ENCODE measurements around the gene PLEKHH1. TPM values are rescaled to one million over a fixed set of nuclear protein-coding genes. Genes with fewer than 3 reads are reported as not detected.

Gene PLEKHH1
- total and polyA plus RNA-seq, 2 experiments from 2014 or later: 14.7 to 33.9 TPM

- Mint-ChIP-seq H3K36me3 (ENCODE audit: low read depth) (peaks cover 31% of the 10 kb centered on the region), H3K27ac (no peak overlapping the region), H3K9me3 (no peaks in the 10 kb centered on the region), H3K27me3 (ENCODE audit: insufficient read depth, low read depth, poor library complexity) (peaks cover 4% of the 10 kb centered on the region), H3K4me1 (no peaks in the 10 kb centered on the region; the same call in 2 of the 3 replicates), H3K4me3 (no peak overlapping the region)
- no peak overlapping the region for H3K4me3 ChIP-seq
- TF ChIP-seq, protein P1, sequence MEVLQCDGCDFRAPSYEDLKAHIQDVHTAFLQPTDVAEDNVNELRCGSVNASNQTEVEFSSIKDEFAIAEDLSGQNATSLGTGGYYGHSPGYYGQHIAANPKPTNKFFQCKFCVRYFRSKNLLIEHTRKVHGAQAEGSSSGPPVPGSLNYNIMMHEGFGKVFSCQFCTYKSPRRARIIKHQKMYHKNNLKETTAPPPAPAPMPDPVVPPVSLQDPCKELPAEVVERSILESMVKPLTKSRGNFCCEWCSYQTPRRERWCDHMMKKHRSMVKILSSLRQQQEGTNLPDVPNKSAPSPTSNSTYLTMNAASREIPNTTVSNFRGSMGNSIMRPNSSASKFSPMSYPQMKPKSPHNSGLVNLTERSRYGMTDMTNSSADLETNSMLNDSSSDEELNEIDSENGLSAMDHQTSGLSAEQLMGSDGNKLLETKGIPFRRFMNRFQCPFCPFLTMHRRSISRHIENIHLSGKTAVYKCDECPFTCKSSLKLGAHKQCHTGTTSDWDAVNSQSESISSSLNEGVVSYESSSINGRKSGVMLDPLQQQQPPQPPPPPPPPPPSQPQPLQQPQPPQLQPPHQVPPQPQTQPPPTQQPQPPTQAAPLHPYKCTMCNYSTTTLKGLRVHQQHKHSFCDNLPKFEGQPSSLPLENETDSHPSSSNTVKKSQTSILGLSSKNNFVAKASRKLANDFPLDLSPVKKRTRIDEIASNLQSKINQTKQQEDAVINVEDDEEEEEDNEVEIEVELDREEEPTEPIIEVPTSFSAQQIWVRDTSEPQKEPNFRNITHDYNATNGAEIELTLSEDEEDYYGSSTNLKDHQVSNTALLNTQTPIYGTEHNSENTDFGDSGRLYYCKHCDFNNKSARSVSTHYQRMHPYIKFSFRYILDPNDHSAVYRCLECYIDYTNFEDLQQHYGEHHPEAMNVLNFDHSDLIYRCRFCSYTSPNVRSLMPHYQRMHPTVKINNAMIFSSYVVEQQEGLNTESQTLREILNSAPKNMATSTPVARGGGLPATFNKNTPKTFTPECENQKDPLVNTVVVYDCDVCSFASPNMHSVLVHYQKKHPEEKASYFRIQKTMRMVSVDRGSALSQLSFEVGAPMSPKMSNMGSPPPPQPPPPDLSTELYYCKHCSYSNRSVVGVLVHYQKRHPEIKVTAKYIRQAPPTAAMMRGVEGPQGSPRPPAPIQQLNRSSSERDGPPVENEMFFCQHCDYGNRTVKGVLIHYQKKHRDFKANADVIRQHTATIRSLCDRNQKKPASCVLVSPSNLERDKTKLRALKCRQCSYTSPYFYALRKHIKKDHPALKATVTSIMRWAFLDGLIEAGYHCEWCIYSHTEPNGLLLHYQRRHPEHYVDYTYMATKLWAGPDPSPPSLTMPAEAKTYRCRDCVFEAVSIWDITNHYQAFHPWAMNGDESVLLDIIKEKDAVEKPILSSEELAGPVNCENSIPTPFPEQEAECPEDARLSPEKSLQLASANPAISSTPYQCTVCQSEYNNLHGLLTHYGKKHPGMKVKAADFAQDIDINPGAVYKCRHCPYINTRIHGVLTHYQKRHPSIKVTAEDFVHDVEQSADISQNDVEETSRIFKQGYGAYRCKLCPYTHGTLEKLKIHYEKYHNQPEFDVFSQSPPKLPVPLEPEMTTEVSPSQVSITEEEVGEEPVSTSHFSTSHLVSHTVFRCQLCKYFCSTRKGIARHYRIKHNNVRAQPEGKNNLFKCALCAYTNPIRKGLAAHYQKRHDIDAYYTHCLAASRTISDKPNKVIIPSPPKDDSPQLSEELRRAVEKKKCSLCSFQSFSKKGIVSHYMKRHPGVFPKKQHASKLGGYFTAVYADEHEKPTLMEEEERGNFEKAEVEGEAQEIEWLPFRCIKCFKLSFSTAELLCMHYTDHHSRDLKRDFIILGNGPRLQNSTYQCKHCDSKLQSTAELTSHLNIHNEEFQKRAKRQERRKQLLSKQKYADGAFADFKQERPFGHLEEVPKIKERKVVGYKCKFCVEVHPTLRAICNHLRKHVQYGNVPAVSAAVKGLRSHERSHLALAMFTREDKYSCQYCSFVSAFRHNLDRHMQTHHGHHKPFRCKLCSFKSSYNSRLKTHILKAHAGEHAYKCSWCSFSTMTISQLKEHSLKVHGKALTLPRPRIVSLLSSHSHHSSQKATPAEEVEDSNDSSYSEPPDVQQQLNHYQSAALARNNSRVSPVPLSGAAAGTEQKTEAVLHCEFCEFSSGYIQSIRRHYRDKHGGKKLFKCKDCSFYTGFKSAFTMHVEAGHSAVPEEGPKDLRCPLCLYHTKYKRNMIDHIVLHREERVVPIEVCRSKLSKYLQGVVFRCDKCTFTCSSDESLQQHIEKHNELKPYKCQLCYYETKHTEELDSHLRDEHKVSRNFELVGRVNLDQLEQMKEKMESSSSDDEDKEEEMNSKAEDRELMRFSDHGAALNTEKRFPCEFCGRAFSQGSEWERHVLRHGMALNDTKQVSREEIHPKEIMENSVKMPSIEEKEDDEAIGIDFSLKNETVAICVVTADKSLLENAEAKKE (CRISPR knock-in tag; IDR thresholded peaks at IDR 0.05): no peak
- no peak for TF ChIP-seq CTCF (conservative IDR thresholded peaks at IDR 0.05; ENCODE audit: low read depth in 2 of 2)
- no peak for TF ChIP-seq ZNF114 (CRISPR knock-in tag; IDR thresholded peaks at IDR 0.05)
- TF ChIP-seq STAT1 (IDR thresholded peaks at IDR 0.05; ENCODE audit: unreplicated experiment): no peak
- TF ChIP-seq ZNF331 (CRISPR knock-in tag; IDR thresholded peaks at IDR 0.05; ENCODE audit: low read depth): no peak
- TF ChIP-seq EZH2 (IDR thresholded peaks at IDR 0.05; ENCODE audit: low read depth, unreplicated experiment): no peak
- TF ChIP-seq, protein P2, sequence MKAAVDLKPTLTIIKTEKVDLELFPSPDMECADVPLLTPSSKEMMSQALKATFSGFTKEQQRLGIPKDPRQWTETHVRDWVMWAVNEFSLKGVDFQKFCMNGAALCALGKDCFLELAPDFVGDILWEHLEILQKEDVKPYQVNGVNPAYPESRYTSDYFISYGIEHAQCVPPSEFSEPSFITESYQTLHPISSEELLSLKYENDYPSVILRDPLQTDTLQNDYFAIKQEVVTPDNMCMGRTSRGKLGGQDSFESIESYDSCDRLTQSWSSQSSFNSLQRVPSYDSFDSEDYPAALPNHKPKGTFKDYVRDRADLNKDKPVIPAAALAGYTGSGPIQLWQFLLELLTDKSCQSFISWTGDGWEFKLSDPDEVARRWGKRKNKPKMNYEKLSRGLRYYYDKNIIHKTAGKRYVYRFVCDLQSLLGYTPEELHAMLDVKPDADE (IDR thresholded peaks at IDR 0.05): no peak
- TF ChIP-seq EZH2phosphoT487 (IDR thresholded peaks at IDR 0.05; ENCODE audit: unreplicated experiment): no peak
- no peak for TF ChIP-seq NANOG (IDR thresholded peaks at IDR 0.05; ENCODE audit: borderline replicate concordance)
- no peak for TF ChIP-seq CREB1 (CRISPR knock-in tag; IDR thresholded peaks at IDR 0.05; ENCODE audit: low read depth)
- TF ChIP-seq POLR2AphosphoS5 (IDR thresholded peaks at IDR 0.05; ENCODE audit: low read depth): no peak
- TF ChIP-seq JUNB (IDR thresholded peaks at IDR 0.05; ENCODE audit: unreplicated experiment): no peak
- no peaks in the 10 kb centered on the region for H3F3A ChIP-seq (replicated peaks; ENCODE audit: low read depth)
- no peak for ATAC-seq
- no peaks in the 10 kb centered on the region for H3K4me1 ChIP-seq (ENCODE audit: insufficient read depth)
- DNase-seq (ENCODE audit: low spot score): no peak
- H3K27ac ChIP-seq (ENCODE audit: low read depth): no peak overlapping the region
- no peaks in the 10 kb centered on the region for H3K79me2 ChIP-seq (replicated peaks; ENCODE audit: insufficient read depth)
- H3K9me2 ChIP-seq (ENCODE audit: insufficient read depth): no peaks in the 10 kb centered on the region
- no peak overlapping the region for H3K4me2 ChIP-seq
- H2AFZ ChIP-seq: no peak overlapping the region
- H4K20me1 ChIP-seq (replicated peaks; ENCODE audit: insufficient read depth): no peaks in the 10 kb centered on the region; the same call in 1 of the 2 replicates
- no peaks in the 10 kb centered on the region for H3K27me3 ChIP-seq (ENCODE audit: insufficient read depth)
- H3K36me3 ChIP-seq (ENCODE audit: insufficient read depth): no peaks in the 10 kb centered on the region
These were observed 44.2 kb downstream of the PLEKHH1 start for GRCh38 chr14:67577181-67577808.

Data from GM23338 (cell line).